Right atrium auricular region (tissue), 2 donors: ENCODE results near the gene SERINC5. TPM values are rescaled to one million over a fixed set of nuclear protein-coding genes. Genes with fewer than 3 reads are reported as not detected.

Experiments used
- DNase-seq: peaks from one replicate; pipeline ENCODE4 v3.0.0-alpha.2; 2019; ENCODE audit warnings: low spot score
- H3K27ac ChIP-seq, 2 donors: fragments of 200-600 bp; sonication (generic); 1 replicate in 1 of 2; 2 replicates in 1 of 2; pipeline ENCODE4 v1.5.1; 2016 to 2019
- H3K27me3 ChIP-seq, 2 donors: fragments of 200-600 bp; sonication (generic); one replicate each; pipeline versions ENCODE4 v1.5.1 to v1.6.0; 2017 to 2019
- H3K36me3 ChIP-seq: fragments of 200-600 bp; sonication (generic); one replicate; pipeline ENCODE4 v1.5.1; 2016
- H3K4me1 ChIP-seq, 2 donors: fragments of 200-600 bp; sonication (generic); one replicate each; pipeline versions ENCODE4 v1.5.1 to v1.6.0; 2017 to 2019
- H3K4me3 ChIP-seq, 2 donors: fragments of 200-600 bp; sonication (generic); 1 replicate in 1 of 2; 2 replicates in 1 of 2; pipeline ENCODE4 v1.5.1; 2017 to 2019; ENCODE audit warnings: mild to moderate bottlenecking in 1 of 2, moderate library complexity in 1 of 2
- H3K9me3 ChIP-seq, 2 donors: fragments of 200-600 bp; sonication (generic); one replicate each; pipeline ENCODE4 v1.5.1; 2019
- total RNA-seq, 2 donors: library from RNA; depleted of rRNA; stranded (reverse); fragments of >200 nt; gene quantifications; one replicate each; pipeline ENCODE4 v1.1.0, GENCODE V29; 2016
- TF ChIP-seq, protein P1 (sequence below), 2 donors: fragments of 200-600 bp; sonication (generic); IDR thresholded peaks; one replicate each; pipeline ENCODE4 v1.5.1; 2019; ENCODE audit warnings: antibody characterized with exemption in 2 of 2

Gene SERINC5
- total RNA-seq, 2 donors from 2014 or later: 9.2 to 11.0 TPM

DNA sequence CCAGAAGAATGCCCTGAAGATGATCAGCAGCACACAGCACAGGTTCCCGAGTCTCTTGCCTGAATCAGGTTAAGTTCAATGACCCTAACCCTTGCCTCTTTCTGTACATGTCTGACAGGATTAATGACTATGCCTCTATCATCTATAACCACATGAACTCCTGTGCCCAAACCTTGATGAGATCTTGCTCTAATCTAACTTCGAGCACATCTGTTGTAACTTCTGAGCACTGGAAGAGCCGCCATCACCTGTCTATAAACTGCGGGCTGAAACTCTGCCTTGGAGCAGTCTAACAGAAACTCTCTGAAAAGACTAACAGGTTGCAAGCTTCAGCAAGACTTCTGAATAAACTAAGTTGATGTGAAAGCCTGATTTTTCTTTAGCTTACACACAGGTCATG, 44.5 kb downstream of the SERINC5 start:
- TF ChIP-seq, protein P1, sequence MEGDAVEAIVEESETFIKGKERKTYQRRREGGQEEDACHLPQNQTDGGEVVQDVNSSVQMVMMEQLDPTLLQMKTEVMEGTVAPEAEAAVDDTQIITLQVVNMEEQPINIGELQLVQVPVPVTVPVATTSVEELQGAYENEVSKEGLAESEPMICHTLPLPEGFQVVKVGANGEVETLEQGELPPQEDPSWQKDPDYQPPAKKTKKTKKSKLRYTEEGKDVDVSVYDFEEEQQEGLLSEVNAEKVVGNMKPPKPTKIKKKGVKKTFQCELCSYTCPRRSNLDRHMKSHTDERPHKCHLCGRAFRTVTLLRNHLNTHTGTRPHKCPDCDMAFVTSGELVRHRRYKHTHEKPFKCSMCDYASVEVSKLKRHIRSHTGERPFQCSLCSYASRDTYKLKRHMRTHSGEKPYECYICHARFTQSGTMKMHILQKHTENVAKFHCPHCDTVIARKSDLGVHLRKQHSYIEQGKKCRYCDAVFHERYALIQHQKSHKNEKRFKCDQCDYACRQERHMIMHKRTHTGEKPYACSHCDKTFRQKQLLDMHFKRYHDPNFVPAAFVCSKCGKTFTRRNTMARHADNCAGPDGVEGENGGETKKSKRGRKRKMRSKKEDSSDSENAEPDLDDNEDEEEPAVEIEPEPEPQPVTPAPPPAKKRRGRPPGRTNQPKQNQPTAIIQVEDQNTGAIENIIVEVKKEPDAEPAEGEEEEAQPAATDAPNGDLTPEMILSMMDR (IDR thresholded peaks at IDR 0.05): no peak
- Histone ChIP-seq H3K27ac (no peak overlapping the region), H3K27me3 (no peaks in the 10 kb centered on the region), H3K4me3 (no peak overlapping the region), H3K4me1 (peaks cover 0 to 18% of the 10 kb centered on the region in 2 donors), H3K9me3 (no peaks in the 10 kb centered on the region), H3K36me3 (no peaks in the 10 kb centered on the region)
- no peak for DNase-seq

DNA sequence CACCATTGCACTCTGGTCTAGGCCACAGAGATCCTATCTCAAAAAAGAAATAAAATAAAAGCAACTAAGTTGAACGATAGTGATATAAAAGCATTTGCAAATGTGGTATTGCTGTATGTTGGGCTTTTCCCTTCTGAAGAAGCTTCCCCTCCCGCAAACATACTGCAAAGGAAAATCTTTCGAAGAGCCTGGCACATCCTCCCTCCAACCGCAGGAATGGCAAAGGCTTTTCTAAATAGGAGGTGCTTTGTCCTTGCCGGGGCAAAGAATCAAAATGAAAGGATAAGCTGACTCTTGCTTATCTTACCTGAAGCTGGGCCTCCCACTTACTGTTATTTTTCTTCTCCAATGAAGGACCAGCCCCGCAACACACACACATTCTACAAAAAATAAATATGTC, 45.8 kb downstream of the SERINC5 start:
- Histone ChIP-seq H3K27me3 (no peaks in the 10 kb centered on the region), H3K4me3 (no peak overlapping the region), H3K36me3 (no peaks in the 10 kb centered on the region), H3K27ac (no peak overlapping the region), H3K4me1 (peaks cover 0 to 8% of the 10 kb centered on the region in 2 donors), H3K9me3 (no peaks in the 10 kb centered on the region)
- no peak for DNase-seq
- TF ChIP-seq, protein P1 (IDR thresholded peaks at IDR 0.05): no peak

DNA sequence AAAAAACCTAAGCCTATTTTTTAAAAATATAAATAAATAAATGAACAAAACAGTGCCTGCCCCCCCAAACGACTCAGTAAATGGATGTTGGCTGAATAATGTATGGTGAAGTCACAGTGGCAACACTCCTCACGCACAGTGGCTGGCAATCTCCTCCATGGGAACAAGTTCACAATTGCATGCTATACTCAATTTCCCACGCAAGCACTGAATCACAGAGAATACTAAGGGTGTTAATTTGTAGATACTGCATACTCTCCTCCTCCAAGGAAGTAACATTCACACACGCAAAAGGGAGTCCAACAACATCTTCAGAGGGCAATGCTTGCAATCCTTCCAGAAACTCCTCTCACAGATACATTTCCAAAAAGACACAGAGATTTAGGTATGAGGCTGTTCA, 47.5 kb downstream of the SERINC5 start:
- TF ChIP-seq, protein P1 (IDR thresholded peaks at IDR 0.05): no peak
- Histone ChIP-seq H3K4me3 (no peak overlapping the region), H3K27me3 (no peaks in the 10 kb centered on the region), H3K4me1 (peaks cover 0 to 8% of the 10 kb centered on the region in 2 donors), H3K36me3 (no peaks in the 10 kb centered on the region), H3K9me3 (no peaks in the 10 kb centered on the region), H3K27ac (no peak overlapping the region)
- DNase-seq: no peak

DNA sequence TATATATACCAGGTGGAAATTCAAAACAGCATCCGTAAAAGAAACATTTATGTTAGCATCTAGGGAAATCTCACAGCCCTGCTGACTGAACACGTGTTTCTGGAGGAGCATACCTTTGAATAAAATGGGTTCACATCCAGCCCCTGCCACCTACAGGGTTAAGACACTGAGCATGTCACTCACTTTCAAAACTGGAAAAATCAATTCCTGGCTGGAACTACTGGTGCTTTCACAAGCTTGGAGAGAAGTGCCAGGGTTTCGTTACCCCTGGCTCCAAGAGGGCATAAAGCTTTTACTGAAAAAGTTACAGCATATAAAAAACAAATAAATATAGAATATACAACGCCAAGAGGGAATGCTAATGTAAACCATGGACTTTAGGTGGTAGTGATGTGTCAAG, 48.0 kb downstream of the SERINC5 start:
- no peak for DNase-seq
- Histone ChIP-seq H3K4me3 (no peak overlapping the region), H3K27ac (no peak overlapping the region), H3K27me3 (no peaks in the 10 kb centered on the region), H3K4me1 (peaks cover 0 to 8% of the 10 kb centered on the region in 2 donors), H3K36me3 (no peaks in the 10 kb centered on the region), H3K9me3 (no peaks in the 10 kb centered on the region)
- TF ChIP-seq, protein P1 (IDR thresholded peaks at IDR 0.05): no peak

DNA sequence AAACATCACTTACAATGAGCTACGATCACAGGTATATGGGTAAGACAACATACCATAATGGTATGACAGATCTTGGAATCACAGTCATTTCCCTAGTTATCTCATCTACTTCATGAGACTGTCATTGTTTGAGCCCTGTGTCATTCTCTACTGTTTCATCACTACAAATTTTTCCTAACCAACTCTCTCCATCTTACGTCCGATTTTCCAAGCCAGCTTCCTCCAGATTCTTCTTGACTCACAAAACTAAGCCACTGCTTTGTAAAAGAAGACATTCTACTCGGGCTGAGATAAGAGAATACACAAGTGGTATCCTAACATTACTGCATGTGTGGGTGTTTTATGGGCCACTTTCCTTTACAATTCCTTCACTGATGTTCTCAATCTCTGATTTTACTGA, 49.6 kb downstream of the SERINC5 start:
- Histone ChIP-seq H3K9me3 (no peaks in the 10 kb centered on the region), H3K36me3 (no peaks in the 10 kb centered on the region), H3K27ac (peak overlapping the region; percentile 32 to 72), H3K4me3 (no peak overlapping the region), H3K27me3 (no peaks in the 10 kb centered on the region), H3K4me1 (peaks cover 0 to 8% of the 10 kb centered on the region in 2 donors)
- no peak for DNase-seq
- TF ChIP-seq, protein P1 (IDR thresholded peaks at IDR 0.05): no peak

DNA sequence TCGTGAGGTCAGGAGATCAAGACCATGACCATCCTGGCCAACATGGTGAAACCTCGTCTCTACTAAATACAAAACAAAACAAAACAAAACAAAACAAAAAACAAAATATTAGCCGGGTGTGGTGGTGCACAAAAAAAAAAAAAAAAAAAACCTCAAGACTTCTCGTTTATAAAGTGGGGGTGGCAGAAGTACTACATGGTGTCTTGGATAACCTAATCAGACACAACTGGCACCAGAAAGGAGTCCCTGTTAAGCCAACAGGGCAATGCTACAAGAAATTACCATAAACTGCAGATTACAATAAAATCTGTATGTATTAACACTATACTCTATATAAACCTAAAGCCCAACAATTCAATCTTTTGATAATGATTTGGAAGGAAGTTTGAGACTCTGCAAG, 50.0 kb downstream of the SERINC5 start:
- H3K4me1 ChIP-seq: peaks cover 0 to 8% of the 10 kb centered on the region in 2 donors
- no peaks in the 10 kb centered on the region for H3K36me3 ChIP-seq
- no peak for DNase-seq
- no peaks in the 10 kb centered on the region for H3K27me3 ChIP-seq
- TF ChIP-seq, protein P1 (IDR thresholded peaks at IDR 0.05): no peak
- no peaks in the 10 kb centered on the region for H3K9me3 ChIP-seq
- H3K4me3 ChIP-seq: no peak overlapping the region
- peak overlapping the region in 1 of 2 donors; percentile 72 for H3K27ac ChIP-seq
